HCT116 (cell line): ENCODE data around the gene AMDHD2. TPM values are rescaled to one million over a fixed set of nuclear protein-coding genes. Genes with fewer than 3 reads are reported as not detected.

Source experiments
- ATAC-seq: fragments of 200-7000 bp; cut with Tn5 transposase; 2 replicates; pipeline ENCODE4 v1.9.1; 2020; ENCODE audit warnings: mild to moderate bottlenecking, moderate library complexity
- BruUV-seq: library from RNA; stranded (reverse); fragments of 400-500 nt; replicated peaks from 2 replicates; lab custom pipeline; 2021; lab: Mats Ljungman, UMichigan
- CTCF ChIA-PET: fragments of 300-600 bp; sonication (Branson Sonifier 250); formaldehyde crosslinking; loops from one replicate; lab custom pipeline; 2021; ENCODE audit warnings: antibody characterized with exemption; lab: Charles Lee
- POLR2A ChIA-PET: fragments of 300-600, 350-600 bp; sonication (Branson Sonifier 250); formaldehyde crosslinking; loops from one replicate; lab custom pipeline; 2021; ENCODE audit warnings: antibody characterized with exemption; lab: Charles Lee
- RAD21 ChIA-PET, 2 experiments: fragments of 300-600 bp; sonication (Branson Sonifier 250); formaldehyde crosslinking; loops; one replicate each; lab custom pipeline; 2023; ENCODE audit warnings: low total read pairs in 2 of 2; ENCODE audit not compliant: uncharacterized antibody in 2 of 2, unreplicated experiment in 2 of 2, low non-redundant PET in 1 of 2; lab: Charles Lee
- DNase-seq: peaks from one replicate; pipeline ENCODE4 v3.0.0-alpha.2; 2010; ENCODE audit warnings: low read depth, low spot score
- H2AFZ ChIP-seq: fragments of 200-600 bp; shearing (Covaris generic), sonication (generic); 2 replicates; pipeline ENCODE4 v1.6.1; 2017; ENCODE audit warnings: low read depth, mixed run types, mixed read lengths, antibody characterized with exemption, low read length; ENCODE audit not compliant: poor library complexity, severe bottlenecking
- H3K27ac ChIP-seq: 2 replicates; pipeline ENCODE4 v1.5.1; 2012; ENCODE audit warnings: low read depth, low read length
- H3K27me3 ChIP-seq: fragments of 200-600 bp; sonication (generic); 2 replicates; pipeline ENCODE4 v1.6.1; 2016; ENCODE audit warnings: mixed run types, low read length, mixed read lengths; ENCODE audit not compliant: insufficient read depth
- H3K36me3 ChIP-seq, 2 experiments: fragments of 200-500 bp in 1 of 2; fragments of 200-600 bp in 1 of 2; sonication (Bioruptor generic) in 1 of 2; sonication (generic) in 1 of 2; 2 replicates each; pipeline versions ENCODE4 v1.5.1 to v1.6.1; 2014 to 2016; ENCODE audit warnings: low read length in 2 of 2, inconsistent platforms in 1 of 2, mixed read lengths in 1 of 2, mixed run types in 1 of 2; ENCODE audit not compliant: insufficient read depth in 2 of 2, control insufficient read depth in 1 of 2
- H3K4me1 ChIP-seq, 2 experiments: fragments of 200-600 bp in 1 of 2; sonication (generic) in 1 of 2; 2 replicates each; pipeline versions ENCODE4 v1.5.1 to v1.6.1; 2012 to 2017; ENCODE audit warnings: low read length in 2 of 2, inconsistent platforms in 1 of 2, mild to moderate bottlenecking in 1 of 2, mixed read lengths in 1 of 2, mixed run types in 1 of 2, moderate library complexity in 1 of 2; ENCODE audit not compliant: insufficient read depth in 2 of 2, control insufficient read depth in 1 of 2
- H3K4me2 ChIP-seq: fragments of 200-600 bp; sonication (generic); 2 replicates; pipeline ENCODE4 v1.6.1; 2017; ENCODE audit warnings: mixed run types, low read length, mixed read lengths
- H3K4me3 ChIP-seq, 2 experiments: fragments of 200-600 bp in 1 of 2; sonication (generic) in 1 of 2; replicated peaks in 1 of 2; 2 replicates each; pipeline ENCODE4 v1.5.1; 2011 to 2016; ENCODE audit warnings: low read length in 2 of 2, control low read depth in 1 of 2, low read depth in 1 of 2, mild to moderate bottlenecking in 1 of 2, mixed read lengths in 1 of 2, mixed run types in 1 of 2
- H3K79me2 ChIP-seq: fragments of 200-600 bp; sonication (generic); 2 replicates; pipeline ENCODE4 v1.6.1; 2017; ENCODE audit warnings: mild to moderate bottlenecking, mixed run types, low read length, moderate library complexity, mixed read lengths; ENCODE audit not compliant: insufficient read depth
- H3K9ac ChIP-seq: fragments of 200-600 bp; sonication (generic); 2 replicates; pipeline ENCODE4 v1.6.1; 2016; ENCODE audit warnings: low read length, mixed read lengths
- H3K9me2 ChIP-seq: fragments of 200-600 bp; sonication (generic), shearing (Covaris generic); 2 replicates; pipeline ENCODE4 v1.6.1; 2017; ENCODE audit warnings: mixed run types, mild to moderate bottlenecking, moderate library complexity; ENCODE audit not compliant: insufficient read depth
- H3K9me3 ChIP-seq, 2 experiments: fragments of 200-500 bp in 1 of 2; fragments of 200-600 bp in 1 of 2; sonication (Bioruptor generic) in 1 of 2; sonication (generic) in 1 of 2; 2 replicates each; pipeline ENCODE4 v1.6.1; 2014 to 2017; ENCODE audit warnings: low read length in 2 of 2, mixed read lengths in 2 of 2, inconsistent platforms in 1 of 2, low read depth in 1 of 2, mild to moderate bottlenecking in 1 of 2, mixed run types in 1 of 2, moderate library complexity in 1 of 2; ENCODE audit not compliant: control insufficient read depth in 1 of 2, insufficient read depth in 1 of 2
- H4K20me1 ChIP-seq: fragments of 200-600 bp; sonication (generic), shearing (Covaris generic); 2 replicates; pipeline ENCODE4 v1.6.1; 2017; ENCODE audit warnings: mixed run types, mild to moderate bottlenecking, moderate library complexity; ENCODE audit not compliant: insufficient read depth
- CBX3 ChIP-seq: IDR thresholded peaks from 2 replicates; pipeline ENCODE4 v1.6.1; 2012; ENCODE audit warnings: low read depth
- CEBPB ChIP-seq: IDR thresholded peaks from 2 replicates; pipeline ENCODE4 v1.6.1; 2012; ENCODE audit warnings: low read depth
- CTCF ChIP-seq, 3 experiments: fragments of 200-600 bp in 1 of 3; sonication (generic) in 1 of 3; IDR thresholded peaks in 2 of 3; conservative IDR thresholded peaks in 1 of 3; 2 replicates each; pipeline ENCODE4 v1.5.1; 2012 to 2017; ENCODE audit warnings: low read depth in 2 of 3, low read length in 2 of 3, antibody characterized with exemption in 1 of 3, borderline replicate concordance in 1 of 3, control low read depth in 1 of 3, mild to moderate bottlenecking in 1 of 3, mixed read lengths in 1 of 3, mixed run types in 1 of 3, moderate library complexity in 1 of 3; ENCODE audit not compliant: insufficient read depth in 1 of 3
- FOSL1 ChIP-seq: IDR thresholded peaks from 2 replicates; pipeline ENCODE4 v1.6.1; 2012; ENCODE audit warnings: low read depth
- MAX ChIP-seq: IDR thresholded peaks from 2 replicates; pipeline ENCODE4 v1.6.1; 2012
- POLR2AphosphoS5 ChIP-seq: IDR thresholded peaks from 2 replicates; pipeline ENCODE4 v1.6.1; 2011; ENCODE audit warnings: mild to moderate bottlenecking, low read depth, low read length, moderate library complexity
- RAD21 ChIP-seq: IDR thresholded peaks from 2 replicates; pipeline ENCODE4 v1.6.1; 2012; ENCODE audit warnings: low read depth, mild to moderate bottlenecking
- TCF7L2 ChIP-seq: IDR thresholded peaks from 2 replicates; pipeline ENCODE4 v1.7.0; 2011; ENCODE audit warnings: borderline replicate concordance, inconsistent platforms; ENCODE audit not compliant: insufficient read depth, insufficient read length; ENCODE audit errors: extremely low read depth
- YY1 ChIP-seq: IDR thresholded peaks from 2 replicates; pipeline ENCODE4 v1.6.1; 2011; ENCODE audit warnings: low read length, low read depth, moderate library complexity, mild to moderate bottlenecking; ENCODE audit not compliant: insufficient replicate concordance; ENCODE audit errors: extremely low read depth
- ZFX ChIP-seq: fragments of 450-650 bp; IDR thresholded peaks from 2 replicates; pipeline ENCODE4 v1.6.1; 2017
- intact Hi-C: fragments of 100-400 bp; cut with micrococcal nuclease; formaldehyde crosslinking; loops from 2 replicates; pipeline ENCODE4 v1.10.0; 2022
- total RNA-seq: library from RNA; stranded (reverse); gene quantifications from one replicate; pipeline ENCODE4 v1.2.1, GENCODE V29; 2021; ENCODE audit not compliant: unreplicated experiment

The AMDHD2 gene
- total RNA-seq, 1 experiment from 2014 or later = 42.9 TPM

DNA sequence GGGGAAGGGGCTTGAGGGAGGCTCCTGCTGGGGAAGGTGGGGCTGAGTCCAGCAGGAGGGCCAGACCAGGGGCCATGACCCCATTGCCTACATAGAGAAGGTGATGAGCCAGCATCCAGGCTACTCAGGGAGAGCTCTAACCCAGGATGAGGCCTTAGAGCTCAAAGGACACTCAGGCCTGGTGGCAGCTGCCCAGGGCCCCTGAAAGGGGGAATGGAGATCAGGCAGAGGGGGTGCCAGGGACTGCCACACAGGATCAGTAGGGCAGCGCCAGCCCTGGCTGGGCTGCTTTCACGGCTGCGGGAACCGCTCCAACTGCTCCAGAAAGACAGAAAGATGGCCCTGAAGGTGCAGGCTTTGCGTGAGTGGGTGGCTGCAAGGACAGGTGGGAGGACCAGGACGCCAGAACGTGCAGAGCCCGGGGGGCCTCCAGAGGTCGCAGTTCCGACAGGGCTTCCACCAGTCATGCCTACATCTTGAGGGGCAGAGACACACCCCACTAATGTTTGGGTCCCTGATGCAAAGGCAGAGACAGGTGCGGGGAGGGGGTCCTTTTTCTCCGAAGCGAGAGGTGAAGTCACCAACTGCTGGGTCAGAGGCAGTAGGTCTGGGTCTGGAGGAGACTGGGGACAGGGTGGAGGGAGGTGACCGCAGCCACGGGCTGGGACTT, 7.3 kb upstream of the AMDHD2 start:
- no peak overlapping the region for H2AFZ ChIP-seq
- peaks cover 5% of the 10 kb centered on the region; the same call in 1 of the 2 replicates for H4K20me1 ChIP-seq
- H3K9me3 ChIP-seq = no peaks in the 10 kb centered on the region
- H3K79me2 ChIP-seq = peaks cover 41% of the 10 kb centered on the region
- H3K4me3 ChIP-seq = peak overlapping the region; percentile 30 to 95
- no TSS peak for BruUV-seq
- H3K36me3 ChIP-seq = no peaks in the 10 kb centered on the region
- DNase-seq (no peak), ATAC-seq (peak; percentile 19; the same call in 1 of the 2 replicates)
- intact Hi-C loops = no loop called here
- peak overlapping the region; percentile 95 for H3K9ac ChIP-seq
- no peaks in the 10 kb centered on the region for H3K27me3 ChIP-seq
- H3K27ac ChIP-seq = peak overlapping the region; percentile 98
- RAD21 ChIA-PET = no interaction called here
- peaks cover 20 to 39% of the 10 kb centered on the region in 2 experiments for H3K4me1 ChIP-seq
- CTCF ChIA-PET = interaction anchor here (0.5 kb wide), 1 partner anchor 25 kb away, joined by 3 read pairs; the partner anchor contains the start of gene PDPK1
- peak overlapping the region; percentile 98 for H3K4me2 ChIP-seq
- TF ChIP-seq MAX (no peak), RAD21 (no peak), CBX3 (no peak), YY1 (no peak), TCF7L2 (no peak), POLR2AphosphoS5 (no peak), ZFX (no peak), FOSL1 (no peak), CEBPB (no peak), CTCF (IDR thresholded peaks at IDR 0.05 in 2 of 3, conservative IDR thresholded peaks at IDR 0.05 in 1 of 3; ENCODE audit: borderline replicate concordance in 1 of 3, insufficient read depth in 1 of 3, low read depth in 2 of 3, low read length in 2 of 3) (no peak; a peak in 1 of 6 replicates)
- POLR2A ChIA-PET = no interaction called here
- H3K9me2 ChIP-seq = no peaks in the 10 kb centered on the region
